Measurements from ENCODE around the gene RAD51B.

The RAD51B gene

DNA sequence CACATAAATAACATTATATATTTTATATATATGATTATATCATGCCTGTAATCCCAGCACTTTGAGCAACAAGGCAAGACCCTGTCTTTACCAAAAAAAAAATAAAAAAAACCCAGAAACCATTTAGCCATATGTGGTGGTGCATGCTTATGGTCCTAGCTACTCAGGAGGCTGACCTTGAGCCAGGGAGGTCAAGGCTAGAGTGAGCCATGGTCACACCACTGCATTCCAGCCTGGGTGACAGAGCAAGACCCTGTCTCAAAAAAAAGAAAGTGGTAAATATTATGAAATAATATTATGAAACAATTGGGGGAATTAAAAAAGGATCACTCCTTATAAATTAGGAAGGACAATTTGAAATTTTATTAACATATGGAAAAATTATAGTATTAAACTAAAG is 16.0 kb downstream of the RAD51B start:
- DNase-seq (ENCODE audit: low spot score): no peak

- DNase-seq (ENCODE audit: low spot score): no peak
Measured at GRCh38 chr14:67837011-67837624, 17.5 kb downstream of the RAD51B start.

- no peak for DNase-seq (ENCODE audit: low spot score)
Measured at GRCh38 chr14:67846029-67846610, 26.5 kb downstream of the RAD51B start.

- DNase-seq (ENCODE audit: low spot score): no peak
Measured at GRCh38 chr14:67850066-67850830, 30.7 kb downstream of the RAD51B start.

DNA sequence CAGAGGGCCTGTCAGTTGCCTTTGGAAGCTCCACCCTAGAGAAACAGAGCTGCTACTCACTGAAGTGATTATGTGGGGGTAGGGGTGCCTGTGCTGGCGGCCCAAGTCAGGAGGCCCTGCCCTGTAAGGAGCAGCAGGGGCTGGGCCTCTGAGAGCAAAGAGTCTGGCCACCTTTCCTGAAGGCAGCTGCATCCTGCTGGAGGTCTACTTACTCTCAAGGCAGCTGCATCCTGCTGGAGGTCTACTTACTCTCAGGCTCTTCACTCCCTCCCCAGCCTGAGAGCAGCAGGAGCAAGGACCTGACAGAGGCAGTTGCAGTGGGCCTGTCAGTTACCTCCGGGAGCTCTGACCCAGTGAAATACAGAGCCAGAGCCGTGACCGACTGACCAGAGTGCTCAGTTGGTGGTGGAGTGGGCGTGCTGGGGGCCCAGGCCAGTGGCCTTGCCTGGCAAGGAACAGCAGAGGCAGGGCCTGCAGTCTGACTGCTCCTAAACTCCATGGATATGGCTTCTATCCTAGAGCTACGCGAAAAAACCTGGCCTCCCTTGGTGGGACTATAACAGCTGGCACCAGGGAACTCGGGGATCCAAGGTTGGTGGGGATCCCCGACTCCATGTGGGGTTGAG is 32.3 kb downstream of the RAD51B start:
- no peak for DNase-seq (ENCODE audit: low spot score)

GRCh38 chr14:67852926-67853604 is 33.5 kb downstream of the RAD51B start:
- no peak for DNase-seq (ENCODE audit: low spot score)

DNA sequence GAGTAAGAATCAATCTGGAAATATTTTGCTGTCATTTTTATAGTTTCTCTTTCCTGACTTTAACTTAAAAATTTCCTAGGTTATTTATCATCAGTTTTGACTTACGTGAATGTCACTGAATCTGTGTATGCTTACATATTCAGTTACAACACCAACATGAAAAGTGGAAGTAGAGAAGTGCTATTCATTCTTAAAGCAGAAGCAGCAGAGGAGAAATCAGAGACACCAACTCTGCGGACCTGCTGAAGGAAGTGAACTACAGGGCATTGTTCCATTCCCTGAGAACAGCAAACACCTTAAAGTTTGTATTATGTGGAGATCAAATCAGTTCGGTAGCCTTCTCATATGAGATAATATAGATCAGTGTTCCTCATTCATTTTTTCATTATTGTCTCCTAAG is 34.1 kb downstream of the RAD51B start:
- DNase-seq (ENCODE audit: low spot score): no peak

DNA sequence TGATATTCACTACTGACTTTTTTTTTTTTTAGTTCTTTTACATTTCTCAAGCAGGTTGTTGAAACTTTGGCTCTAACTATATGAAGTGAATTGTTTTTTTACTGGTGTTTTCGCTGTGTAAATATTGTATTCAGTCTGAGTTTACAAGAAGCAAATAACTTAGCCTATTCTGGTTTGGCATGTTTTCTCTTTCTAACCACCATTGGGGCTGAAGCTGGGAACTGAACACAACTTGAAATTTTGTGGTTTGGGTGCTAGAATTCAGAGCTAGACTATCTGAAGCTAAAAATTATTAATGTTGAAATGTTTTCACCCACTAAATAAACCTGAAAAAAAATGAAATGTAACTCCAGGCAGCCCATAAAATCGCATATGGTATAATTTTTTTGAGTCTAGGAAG is 37.2 kb downstream of the RAD51B start:
- DNase-seq (ENCODE audit: low spot score): no peak

- no peak for DNase-seq (ENCODE audit: low spot score)
Measured at GRCh38 chr14:67857778-67858350, 38.3 kb downstream of the RAD51B start.

DNA sequence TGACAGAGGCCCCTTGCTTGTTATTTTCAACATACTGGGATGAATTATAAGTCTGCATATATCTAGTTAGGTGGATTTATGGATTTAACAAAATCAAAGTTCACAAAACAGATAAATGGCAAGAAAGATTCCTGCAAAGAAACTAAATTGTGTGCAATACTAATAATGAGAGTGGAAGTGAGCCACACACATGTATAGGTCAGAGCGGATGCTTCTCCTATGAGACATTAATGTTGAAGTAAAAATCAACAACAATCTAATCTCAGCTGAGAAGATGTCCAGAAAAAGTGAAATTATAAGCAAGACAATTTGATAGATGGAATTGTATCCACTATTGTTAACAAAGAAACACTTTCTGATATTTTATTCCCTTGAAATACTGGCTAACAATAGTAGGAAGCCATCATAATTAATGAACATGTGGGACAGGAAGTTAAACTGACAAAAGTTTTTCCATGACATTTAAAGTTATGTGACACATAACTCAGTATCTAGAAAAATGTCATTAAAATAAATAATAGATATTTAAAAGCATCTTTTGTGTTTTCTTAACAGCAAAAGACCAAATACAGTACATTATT is 39.7 kb downstream of the RAD51B start:
- no peak for DNase-seq (ENCODE audit: low spot score)

DNA sequence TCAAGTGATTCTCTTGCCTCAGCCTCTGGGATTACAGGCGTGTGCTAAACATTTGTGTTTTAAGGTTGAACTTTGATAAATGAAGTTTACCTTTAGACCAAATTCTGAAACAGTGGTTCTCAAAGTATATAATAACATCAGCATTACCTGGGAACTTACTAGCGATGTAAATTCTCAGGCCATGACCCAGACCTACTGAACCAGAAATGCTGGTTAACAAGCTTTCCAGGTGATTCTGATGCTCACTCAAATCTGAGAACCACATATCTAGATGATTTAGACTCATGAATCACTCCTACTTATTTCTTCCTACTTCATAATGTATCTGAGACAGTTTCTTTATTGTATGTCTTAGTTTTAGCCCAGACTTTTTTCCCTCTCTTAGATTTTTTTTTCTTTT is 43.6 kb downstream of the RAD51B start:
- no peak for DNase-seq (ENCODE audit: low spot score)

GRCh38 chr14:67875175-67876006 is 55.8 kb downstream of the RAD51B start:
- no peak for DNase-seq (ENCODE audit: low spot score)

DNA sequence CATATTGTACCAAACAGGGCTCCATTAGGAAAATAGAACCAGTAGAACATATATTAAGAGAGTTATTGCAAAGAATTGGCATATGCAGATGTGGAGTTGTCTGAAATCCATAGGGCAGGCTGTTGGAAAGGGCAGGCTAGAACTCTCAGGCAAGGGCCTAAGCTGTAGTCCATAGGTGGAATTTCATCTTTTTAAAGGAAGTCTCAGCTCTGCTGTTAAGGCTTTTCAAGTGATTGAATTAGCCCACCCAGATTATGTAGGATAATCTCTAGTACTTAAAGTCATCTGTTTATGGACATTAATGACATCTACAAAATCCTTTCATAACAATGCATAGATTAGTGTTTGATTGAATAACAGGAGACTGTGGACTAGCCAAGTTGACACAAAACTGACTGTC is 59.4 kb downstream of the RAD51B start:
- no peak for DNase-seq (ENCODE audit: low spot score)

GRCh38 chr14:67881225-67881624 is 61.6 kb downstream of the RAD51B start:
- DNase-seq (ENCODE audit: low spot score): no peak

DNA sequence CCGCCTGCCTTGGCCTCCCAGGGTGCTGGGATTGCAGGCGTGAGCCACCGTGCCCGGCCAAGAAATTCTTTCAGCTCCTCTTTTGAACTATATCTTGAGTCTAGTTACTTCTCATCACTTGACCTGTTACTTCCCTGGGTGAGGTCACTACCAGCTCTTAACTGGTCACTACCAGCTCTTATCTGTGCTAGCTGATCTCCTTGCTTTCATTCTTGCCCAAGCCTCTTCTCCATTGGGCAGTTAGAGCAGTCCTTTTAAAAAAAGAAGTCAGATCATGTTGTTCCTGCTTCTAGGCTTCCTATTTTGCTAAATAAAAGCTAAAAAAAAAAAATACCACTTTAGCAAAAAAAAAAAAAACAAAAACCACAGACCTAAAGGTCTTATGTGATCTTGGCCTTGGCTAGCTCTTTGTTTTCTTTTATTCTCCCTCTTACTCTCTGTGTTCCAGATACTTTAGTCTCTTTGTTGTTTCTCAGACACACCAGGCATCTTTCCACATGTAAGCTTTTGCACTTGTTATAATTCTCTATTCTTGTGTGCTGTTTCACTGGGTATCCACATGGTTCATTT is 63.5 kb downstream of the RAD51B start:
- DNase-seq (ENCODE audit: low spot score): no peak

GRCh38 chr14:67883717-67884116 is 64.1 kb downstream of the RAD51B start:
- no peak for DNase-seq (ENCODE audit: low spot score)

GRCh38 chr14:67886191-67886590 is 66.6 kb downstream of the RAD51B start:
- no peak for DNase-seq (ENCODE audit: low spot score)

- no peak for DNase-seq (ENCODE audit: low spot score)
Measured at GRCh38 chr14:67887478-67887877, 67.9 kb downstream of the RAD51B start.

GRCh38 chr14:67889455-67889854 is 69.9 kb downstream of the RAD51B start:
- no peak for DNase-seq (ENCODE audit: low spot score)

GRCh38 chr14:67892466-67893100 is 73.0 kb downstream of the RAD51B start:
- DNase-seq (ENCODE audit: low spot score): no peak
